ENCODE data around the gene ABCC1.

The ABCC1 gene

DNA sequence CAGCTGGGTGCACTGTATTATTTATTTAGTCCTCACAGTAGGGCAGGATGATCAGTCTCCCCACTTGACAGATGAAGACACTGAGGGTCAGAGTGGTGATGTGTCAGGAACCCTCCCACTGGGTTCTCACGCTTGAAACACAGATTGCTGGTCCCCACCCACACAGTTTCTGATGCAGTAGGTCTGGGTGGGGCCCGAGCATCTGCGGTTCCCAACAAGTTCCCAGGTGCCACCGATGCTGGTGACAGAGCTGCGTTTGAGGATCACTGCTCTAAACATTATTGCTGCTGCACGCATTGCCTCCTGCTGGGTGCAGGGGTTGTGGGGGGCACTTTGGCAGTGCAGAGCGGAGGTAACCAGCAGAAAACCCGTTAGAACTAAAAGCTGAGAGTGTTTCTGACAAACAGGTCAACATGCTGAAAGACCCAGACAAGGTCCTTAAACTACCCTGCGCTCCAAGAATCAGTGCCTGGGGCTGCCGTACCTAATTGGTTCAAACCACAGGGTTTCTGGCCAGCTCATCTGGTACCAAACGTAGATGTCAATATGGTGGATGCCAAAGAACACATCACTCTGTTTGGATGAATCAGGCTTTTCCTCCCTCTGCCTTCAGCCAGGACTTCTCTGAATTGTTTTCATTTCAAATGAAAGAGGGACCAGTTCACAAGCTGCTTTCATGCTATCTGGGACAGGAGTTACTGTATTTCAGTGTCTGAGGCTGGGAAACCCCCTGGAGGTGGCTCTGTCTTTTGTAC lies 76.0 kb downstream of the ABCC1 start:
- DNase-seq = peak; percentile 54

DNA sequence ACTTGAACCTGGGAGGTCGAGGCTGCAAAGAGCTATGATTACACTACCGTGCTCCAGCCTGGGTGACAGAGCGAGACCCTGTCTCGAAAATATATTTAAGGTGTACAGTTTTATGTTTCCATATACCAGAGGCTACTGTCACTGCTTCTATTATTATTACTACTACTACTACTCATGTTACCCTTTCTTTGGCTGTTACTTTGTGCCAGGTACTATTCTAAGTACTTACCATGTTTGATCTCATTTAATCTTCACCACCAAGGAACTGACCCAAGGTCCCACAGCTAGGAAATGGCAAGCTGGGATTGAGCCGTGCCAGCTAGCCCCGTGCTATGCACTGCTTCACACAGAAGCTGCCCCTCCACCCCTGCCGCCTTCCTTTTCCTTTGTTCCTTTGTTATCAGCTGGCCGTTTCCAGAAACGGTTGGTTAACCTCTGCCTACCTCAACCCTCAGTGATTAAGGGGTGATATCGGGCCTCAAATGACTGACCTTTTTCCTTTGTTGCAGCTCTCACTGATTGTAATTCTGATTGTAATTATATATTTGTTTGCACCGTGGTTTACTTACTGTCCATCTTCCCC lies 78.4 kb downstream of the ABCC1 start:
- no peak for DNase-seq

DNA sequence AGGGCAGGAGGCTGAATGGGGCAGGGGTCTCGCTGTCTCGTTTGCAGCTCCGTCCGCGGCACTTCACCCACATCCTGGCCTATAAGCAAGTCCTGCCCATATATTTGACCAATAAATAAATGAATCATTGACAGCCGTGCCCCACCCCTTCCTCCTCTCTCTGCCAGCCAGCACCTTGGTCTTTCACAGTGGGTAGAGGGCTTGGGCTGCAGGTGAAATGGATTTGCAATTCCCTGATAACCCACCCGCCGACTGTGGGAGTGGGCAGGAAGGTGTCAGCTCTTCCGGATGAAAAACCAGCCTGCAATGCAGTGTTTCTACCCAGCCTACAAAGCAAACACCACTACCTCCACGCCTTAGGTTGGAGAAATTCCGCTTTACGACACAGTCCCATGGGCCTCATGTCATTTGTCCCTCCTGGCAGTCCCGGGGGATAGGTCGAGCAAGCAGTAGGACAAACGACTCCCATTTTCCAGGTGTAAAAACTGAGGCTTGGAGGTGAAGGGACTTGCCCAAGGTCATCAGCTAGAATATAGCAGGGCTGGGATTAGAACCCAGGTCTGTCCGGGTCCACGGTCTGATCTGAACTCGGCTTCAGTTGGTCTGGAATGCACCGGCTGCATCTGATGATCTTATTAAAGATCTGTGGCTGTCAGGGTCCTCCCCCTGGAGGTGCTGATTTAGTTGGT lies 79.0 kb downstream of the ABCC1 start:
- DNase-seq = no peak

DNA sequence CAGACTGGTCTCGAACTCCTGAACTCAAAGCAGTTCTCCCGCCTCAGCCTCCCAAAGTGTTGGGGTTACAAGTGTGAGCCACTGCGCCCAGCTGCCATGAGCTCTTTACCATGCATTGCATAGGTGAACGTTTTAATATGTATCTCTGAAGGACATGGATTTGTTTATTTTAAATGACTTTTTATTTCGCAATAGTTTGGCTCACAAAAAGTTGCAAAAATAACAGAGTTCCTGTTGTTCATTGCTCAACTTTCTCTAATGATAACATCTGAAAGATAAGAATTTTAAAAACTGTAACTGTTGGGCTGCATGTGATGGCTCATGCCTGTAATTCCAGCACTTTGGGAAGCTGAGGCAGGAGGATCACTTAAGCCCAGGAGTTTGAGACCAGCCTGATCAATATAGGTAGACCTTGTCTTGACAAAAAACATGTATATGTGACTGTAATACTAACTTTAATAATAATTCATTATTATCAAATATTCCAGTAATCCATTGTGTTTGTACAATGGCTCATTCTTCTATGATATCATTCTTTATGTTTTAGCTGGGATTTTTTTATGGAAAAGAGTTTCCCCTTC lies 80.1 kb downstream of the ABCC1 start:
- DNase-seq = no peak

DNA sequence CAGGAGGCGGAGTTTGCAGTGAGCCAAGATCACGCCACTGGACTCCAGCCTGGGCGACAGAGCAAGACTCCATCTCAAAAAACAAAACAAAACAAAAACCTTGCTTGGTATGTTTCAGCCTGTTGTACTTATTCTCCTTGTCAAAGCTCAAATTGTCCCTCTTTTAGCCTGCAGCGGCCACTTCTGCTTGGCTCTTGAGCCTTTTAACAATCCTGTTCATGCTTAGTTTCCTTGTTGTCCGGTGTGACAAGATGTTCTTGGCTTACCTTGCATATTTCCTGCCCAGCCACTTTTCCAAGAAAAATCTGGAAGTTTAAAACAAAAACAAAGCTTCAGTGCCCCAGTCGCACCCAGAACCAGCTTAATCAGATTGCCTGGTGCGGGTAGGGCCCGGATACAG lies 81.0 kb downstream of the ABCC1 start:
- DNase-seq = no peak

DNA sequence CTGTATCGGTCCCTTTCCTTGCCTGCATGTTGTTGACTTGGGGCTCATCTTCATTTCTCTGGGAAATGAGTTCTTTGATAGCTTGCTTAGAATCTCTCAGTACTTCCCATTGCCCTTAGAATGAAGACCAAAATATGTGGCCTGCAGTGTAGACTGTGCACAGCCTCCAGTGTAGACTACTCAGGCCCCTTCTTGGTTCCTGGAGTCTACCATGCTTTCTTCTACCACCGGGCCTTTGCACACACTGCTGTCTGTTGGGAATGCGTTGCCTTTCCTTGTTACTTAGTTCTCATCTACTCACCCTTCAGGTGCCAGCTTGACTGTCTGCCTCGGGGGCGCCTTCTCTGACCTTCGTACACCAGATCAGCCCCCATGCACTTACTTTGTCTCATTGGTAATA lies 82.0 kb downstream of the ABCC1 start:
- no peak for DNase-seq

DNA sequence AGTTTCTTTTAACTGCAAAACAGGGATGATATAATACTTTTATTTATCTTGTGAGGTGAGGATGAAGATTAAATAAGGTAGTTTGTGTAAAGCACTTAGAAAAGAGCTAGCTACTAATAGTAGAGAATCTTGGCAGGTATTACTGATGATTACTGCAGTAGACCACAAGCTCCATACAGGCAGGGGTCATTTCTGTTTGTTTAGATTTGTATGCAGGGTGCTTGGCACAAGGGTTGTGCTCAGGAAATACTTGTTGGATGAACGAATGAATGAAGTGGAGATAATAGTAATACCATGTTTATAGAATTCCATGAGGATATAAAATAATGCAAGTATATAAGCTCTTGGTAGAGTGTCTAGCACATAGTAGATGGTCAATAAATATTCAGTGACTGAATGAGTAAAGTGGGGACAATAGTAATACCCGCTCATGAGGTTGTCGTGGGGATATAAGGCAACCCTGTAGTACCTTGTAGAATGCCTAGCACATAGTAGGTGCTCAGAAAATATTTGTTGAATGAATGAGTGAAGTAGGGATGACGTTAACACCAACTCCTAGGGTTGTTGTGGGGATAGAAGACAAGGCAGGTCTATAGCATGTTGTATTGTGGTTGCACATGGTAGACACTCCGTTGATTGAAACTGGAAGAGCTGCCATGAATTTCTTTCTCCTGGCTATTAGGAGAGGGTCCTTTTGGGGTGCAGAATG lies 83.0 kb downstream of the ABCC1 start:
- DNase-seq = no peak

DNA sequence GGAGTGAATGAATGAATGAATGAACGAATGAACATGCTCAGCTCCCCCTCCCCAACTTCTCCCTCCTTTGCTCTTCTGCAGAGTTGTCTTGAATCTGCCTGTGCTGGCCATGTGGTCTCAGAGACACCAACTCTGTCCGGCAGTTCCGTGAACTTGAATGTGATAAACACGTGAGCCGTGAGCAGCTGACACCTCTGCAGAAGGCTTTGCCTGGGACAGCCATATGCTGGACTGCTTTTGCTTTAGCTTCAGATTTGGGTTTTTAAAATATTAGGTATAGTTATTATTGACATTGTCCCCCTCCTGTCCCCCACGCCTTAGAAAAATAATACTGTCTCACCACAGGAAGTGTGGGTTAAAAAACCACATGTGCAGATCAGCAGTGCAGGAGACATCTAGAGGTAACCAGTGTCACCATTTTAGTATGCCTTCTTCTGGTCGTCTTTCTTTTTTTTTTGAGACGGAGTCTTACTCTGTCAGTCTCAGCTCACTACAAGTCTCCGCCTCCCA lies 83.8 kb downstream of the ABCC1 start:
- no peak for DNase-seq

DNA sequence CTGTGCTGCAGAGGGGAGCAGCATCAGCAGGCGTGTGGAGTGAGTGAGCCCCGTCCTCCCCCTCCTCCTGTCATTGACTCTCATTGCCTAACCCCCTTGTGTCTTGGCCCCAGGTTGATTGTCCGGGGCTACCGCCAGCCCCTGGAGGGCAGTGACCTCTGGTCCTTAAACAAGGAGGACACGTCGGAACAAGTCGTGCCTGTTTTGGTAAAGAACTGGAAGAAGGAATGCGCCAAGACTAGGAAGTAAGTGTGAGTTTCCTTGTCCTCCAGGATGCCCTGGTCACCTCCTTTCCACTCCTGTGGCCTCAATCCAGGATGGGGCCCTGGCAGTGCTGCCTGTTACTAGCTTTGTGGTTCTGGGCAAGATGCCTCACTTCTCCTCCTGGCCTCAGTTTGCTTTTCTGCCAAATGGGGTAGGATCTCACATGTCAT lies 87.0 kb downstream of the ABCC1 start:
- no peak for DNase-seq

DNA sequence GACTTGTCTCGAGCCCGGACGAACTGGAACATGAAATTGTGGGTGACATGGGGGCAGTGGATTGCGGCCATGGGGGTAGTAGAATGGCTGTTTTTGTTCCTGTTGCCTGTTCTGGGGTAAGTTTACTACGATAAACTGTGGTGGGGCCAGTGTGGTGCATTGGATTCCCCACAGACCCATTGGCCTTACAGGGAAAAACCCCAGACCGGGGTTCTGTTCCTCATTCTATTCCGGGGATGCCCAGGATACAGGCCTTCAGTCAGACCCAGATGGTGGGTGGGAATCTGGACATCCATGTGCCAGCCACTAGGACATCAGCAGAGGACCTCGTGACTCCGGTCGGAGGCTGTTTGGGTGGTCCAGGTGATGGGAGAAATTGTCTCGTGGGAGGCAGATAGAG lies 88.1 kb downstream of the ABCC1 start:
- DNase-seq = no peak

DNA sequence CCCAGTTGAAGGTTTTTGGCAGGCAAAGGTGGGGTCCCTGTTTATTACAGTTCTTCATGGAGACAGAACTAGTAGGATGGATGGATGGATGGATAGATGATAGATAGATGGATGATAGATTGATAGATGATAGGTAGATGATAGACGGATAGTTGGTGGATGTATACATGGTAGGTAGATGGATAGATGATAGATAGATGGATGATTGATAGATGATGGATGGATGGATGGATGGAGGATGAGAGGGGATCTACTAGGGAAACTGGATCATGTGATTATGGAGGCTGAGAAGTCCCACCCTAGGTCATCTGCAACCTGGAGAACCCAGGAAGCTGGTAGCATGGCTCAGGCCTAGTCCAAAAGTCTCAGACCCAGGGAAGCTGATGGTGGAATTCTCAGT lies 88.6 kb downstream of the ABCC1 start:
- DNase-seq = no peak

DNA sequence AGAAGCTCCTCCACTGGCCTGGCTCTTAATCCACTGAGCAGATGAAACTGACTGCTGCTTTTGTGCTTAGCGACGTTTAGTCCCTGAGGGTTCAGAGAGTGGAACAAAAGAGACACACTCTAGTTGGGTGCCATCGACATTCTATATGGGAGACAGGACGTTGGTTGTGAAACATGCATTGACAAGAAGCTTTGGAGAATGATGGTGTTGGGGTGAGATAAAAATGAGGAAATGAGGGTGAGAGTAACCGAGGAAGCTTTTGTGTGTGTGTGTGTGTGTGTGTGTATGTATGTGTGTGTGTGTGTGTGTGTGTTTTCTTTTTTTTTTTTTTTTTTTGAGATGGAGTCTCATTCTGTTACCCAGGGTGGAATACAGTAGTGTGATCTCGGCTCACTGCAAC lies 89.5 kb downstream of the ABCC1 start:
- DNase-seq = no peak

DNA sequence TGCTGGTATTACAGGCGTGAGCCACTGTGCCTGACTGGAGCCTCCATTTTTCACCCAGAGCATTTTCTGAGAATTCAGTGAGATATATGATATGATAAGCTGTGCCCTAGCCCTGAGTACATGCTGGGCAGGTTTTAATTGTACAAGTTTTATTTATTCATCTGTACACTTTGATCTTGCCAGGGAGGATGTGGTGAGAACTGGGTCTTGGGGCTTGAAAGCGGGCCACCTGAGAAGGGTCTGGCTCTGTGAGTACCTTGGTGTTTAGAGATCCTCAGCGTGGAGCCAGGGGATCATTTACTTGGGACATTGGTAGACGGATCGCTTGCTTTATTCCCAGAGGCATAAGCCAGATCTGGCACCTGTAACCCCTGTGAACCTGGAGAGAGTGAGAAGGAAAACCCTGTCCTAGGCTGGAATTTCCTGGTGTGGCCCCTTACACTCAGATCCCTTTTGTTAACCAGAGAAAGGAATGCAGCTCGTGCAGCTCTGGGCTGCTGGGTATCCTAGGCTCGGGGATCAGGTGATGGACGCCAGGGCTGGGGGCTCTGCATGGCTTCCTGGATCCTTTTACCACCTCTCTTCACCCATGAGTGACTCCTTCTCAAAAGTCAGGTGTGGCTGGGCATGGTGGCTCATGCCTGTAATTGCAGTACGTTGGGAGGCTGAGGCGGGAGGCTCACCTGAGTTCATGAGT lies 91.9 kb downstream of the ABCC1 start:
- DNase-seq = no peak

DNA sequence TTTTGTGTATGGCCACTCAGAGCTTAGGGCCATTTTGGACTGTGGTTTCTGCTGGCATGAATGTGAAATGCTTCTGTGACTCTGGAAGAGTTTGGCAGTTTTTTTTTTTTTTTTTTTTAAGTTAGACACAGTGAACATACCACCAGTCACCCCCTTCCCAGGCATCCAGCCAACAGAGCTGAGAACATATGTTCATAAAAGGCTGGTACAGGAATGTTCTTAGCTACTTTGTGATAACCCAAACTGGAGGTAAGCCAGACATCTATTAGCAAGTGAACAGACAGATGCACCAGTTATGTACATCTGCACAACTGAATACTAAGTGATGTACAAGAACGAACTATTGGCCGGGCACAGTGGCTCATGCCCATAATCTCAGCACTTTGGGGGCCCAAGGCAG lies 92.7 kb downstream of the ABCC1 start:
- DNase-seq = no peak

DNA sequence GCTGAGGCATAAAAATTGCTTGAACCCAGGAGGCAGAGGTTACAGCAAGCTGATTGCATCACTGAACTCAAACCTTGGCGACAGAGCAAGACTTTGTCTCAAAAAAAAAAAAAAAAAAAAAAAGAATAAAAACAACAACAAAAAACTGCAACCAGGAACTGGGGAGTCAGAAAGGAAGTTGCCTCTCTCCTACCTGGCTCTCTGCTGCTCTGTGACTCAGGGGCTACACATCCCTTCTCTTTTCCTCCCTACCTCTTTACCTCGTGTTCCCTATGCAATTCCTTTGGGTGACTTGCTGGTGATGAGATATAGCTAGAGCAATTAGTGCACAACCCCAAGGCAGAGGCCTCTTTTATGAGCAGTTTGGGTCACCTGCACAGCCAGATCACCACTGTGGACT lies 95.9 kb downstream of the ABCC1 start:
- no peak for DNase-seq

DNA sequence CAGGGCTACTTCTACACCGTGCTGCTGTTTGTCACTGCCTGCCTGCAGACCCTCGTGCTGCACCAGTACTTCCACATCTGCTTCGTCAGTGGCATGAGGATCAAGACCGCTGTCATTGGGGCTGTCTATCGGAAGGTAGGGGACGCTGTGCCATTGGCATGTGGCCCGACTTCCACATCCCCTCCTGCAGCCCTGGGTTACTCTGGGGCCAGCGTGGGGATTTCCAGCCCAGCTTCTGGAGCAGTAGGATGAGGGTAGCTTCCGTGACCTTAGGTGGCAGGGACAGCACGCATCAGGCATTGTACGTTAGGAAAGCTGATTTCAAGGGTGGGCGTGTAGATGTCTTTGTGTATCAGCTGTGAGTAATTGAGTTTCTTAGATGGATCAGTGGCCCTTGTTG lies 96.5 kb downstream of the ABCC1 start:
- no peak for DNase-seq

DNA sequence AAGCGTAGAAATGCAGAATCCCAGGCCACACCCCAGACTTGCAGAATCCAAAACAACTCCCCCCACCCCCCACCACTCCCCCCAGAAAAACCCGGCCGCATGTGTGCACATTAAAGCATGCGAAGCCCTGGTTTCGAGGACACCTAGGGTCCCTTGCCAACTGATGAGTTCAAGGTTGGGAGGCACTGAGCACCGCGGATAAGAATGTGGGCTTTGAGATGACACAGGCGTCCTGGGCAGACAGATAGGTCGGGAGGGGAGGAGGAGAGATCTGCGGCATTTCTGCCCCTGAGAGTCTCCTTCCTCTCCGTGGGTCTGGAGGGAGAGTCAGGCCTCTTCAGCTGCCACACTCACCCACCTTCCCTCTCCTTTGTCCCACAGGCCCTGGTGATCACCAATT lies 98.3 kb downstream of the ABCC1 start:
- DNase-seq = no peak

DNA sequence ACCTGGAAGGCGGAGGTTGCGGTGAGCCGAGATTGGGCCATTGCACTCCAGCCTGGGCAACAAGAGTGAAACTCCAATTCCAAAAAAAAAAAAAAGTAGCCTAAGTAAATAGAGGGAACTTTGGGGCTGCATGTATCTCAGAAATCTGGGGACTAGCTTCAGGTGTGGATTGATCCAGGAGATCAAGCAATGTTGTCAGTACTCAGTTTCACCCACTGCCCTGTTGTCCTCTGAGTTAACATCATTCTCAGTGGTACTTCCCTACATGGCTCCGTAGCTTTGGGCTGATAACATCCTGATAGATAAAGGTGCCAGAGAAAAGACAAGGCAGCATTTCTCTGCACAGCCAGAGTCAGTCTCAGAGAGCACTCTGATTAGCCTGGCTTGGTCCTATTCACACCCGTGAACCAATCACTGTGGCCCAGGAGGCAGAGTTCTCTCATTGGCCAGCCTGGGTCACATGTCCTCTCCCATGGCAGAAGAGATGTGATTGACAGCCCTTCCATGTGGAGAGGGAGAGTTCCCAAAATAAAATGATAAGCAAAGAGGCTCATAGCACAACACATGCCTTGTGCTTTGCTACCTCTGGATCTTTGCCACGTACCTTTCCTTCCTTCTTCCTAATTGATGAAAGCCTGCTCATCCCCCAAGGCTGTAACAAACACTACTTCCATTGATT lies 99.6 kb downstream of the ABCC1 start:
- no peak for DNase-seq

DNA sequence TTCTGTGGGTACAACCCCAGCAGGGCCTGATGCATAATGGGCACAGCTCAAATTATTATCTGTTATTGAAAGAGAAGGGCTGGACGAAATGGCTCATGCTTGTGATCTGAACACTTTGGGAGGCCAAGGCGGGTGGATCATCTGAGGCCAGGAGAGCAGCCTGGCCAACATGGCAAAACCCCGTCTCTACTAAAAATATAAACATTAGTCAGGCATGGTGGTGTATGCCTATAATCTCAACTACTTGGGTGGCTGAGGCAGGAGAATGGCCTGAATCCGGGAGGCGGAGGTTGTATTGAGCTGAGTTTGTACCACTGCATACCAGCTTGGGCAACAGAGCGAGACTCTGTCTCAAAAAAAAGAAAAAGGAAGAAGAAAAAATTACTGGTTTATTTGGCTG lies 100.7 kb downstream of the ABCC1 start:
- DNase-seq = no peak

DNA sequence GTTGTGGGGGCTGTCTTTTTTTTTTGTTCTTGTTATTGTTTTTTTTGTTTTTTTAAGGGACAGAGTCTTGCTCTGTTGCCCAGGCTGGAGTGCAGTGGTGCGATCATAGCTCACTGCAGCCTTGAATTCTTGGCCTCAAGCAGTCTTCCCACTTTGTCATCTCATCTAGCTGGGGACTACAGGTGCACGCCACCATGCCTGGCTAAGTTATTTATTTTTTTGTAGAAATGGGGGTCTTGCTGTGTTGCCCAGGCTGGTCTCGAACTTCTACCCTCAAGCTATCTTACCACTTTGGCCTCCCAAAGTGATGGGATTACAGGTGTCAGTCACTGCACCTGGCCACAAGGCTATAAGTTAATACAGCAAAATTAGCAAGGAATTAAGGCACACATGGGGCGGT lies 101.7 kb downstream of the ABCC1 start:
- no peak for DNase-seq

DNA sequence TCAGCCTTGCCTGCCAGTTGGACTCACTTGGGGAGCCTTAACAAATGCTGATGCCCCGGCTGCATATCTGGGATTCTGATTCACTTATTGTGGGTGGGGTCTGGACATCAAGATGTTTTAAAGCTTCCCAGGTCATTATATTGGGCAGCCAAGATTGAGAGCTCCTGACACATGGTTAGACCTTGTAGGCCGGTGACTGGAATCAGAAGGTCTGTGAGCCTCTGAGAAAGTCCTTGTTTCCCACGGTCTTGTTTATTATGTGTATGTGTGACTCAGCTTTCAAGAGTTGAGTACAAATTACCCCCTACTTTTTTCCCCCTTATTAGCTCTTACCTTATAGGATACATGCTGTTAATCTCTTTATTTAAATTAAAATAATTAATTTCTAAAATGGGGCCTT lies 103.5 kb downstream of the ABCC1 start:
- DNase-seq = no peak

DNA sequence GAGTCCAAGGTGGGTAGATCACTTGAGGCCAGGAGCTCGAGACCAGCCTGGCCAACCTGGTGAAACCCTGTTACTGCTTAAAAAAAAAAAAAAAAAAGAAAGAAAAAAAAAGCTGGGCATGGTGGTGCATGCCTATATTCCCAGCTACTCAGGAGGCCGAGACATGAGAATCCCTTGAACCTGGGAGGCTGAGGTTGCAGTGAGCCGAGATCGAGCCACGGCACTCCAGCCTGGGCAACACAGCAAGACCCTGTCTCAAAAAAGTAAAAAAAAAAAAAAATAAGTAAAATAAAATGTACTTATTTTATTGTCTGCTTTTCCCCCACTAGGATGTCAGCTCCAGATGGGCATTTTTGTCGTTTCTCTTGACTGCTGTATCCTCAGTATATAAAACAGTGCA lies 107.7 kb downstream of the ABCC1 start:
- no peak for DNase-seq
